Vagina (tissue), 2 donors: ENCODE results near the gene NAGS.

Experiments
- CTCF ChIP-seq, 3 experiments: fragments of 450-650 bp in 2 of 3; fragments of 200-600 bp in 1 of 3; sonication (generic) in 1 of 3; IDR thresholded peaks; one replicate each; pipeline ENCODE4 v1.5.1; 2017 to 2019; ENCODE audit warnings: antibody characterized with exemption in 3 of 3, mild to moderate bottlenecking in 2 of 3, moderate library complexity in 2 of 3
- POLR2A ChIP-seq, 2 donors: fragments of 450-650 bp; IDR thresholded peaks; one replicate each; pipeline ENCODE4 v1.6.1; 2017; ENCODE audit warnings: antibody characterized with exemption in 2 of 2, mild to moderate bottlenecking in 2 of 2, moderate library complexity in 2 of 2

DNA sequence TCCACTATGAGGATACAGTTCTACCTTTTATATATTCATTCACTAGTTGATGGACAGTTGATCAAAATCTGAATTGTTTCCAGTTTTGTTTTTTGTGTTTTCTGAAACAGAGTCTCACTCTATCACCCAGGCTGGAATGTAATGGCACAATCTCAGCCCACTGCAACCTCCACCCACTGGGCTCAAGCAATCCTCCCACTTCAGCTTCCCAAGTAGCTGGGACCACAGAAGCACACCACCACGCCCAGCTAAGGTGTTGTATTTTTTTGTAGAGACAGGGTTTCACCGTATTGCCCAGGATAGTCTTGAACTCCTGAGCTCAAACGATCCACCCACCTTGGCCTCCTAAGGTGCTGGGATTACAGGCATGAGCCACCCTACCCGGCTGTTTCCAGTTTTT, 41.1 kb downstream of the NAGS start:
- TF ChIP-seq CTCF (IDR thresholded peaks at IDR 0.05) (no peak), POLR2A (IDR thresholded peaks at IDR 0.05) (no peak)
